ENCODE data around the gene CACNA2D4. TPM values are rescaled to one million over a fixed set of nuclear protein-coding genes. Genes with fewer than 3 reads are reported as not detected.
A peak's percentile ranks its signal among the peaks of the same experiment; 100 is the strongest.

Gene CACNA2D4
- total RNA-seq, 1 experiment from 2014 or later = 0.03 TPM

DNA sequence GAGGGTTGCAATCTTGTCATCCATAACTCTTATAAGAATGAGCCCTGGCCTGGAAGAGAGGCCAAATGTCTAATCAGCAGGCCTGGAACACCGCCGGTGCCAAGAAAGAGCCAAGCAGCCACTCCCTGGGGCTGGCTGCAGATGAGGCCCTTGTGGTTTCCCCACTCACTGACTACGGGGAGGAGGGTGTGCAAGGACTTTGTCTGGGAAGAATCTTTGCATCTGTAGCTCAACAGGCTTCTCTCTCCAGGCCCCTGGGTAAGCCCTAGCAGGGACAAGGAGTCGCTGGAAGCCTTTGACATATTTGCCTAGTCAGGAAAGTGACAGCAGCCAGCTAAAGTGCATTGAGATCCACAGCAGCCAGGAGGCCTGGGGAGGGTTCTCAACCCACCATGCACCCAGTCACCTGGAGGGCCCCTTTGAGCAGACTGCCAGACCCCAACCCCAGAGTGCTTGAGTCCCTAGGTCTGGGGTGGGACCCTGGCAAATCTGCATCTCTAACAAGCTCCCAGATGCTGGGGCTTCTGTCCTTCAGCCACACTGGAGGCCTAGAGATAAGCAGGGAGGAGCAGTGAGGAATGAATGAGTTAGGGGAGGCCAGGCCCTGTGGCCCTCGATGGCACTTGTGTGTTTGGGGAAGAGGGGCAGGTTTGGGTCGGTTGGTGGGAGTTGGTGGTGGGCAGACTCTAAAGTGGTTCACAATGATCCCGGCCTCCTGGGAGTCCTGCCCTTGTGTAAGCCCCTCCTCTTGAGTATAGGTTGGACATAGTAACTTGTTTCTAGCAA is 112.0 kb downstream of the CACNA2D4 start:
- H3K27me3 ChIP-seq (ENCODE audit: control insufficient read depth, insufficient read depth, low read length) = no peaks in the 10 kb centered on the region
- no peaks in the 10 kb centered on the region for H3K36me3 ChIP-seq (replicated peaks; ENCODE audit: control insufficient read depth, insufficient read depth, low read length)
- H3K4me3 ChIP-seq (ENCODE audit: insufficient read depth, low read depth, low read length) = no peak overlapping the region
- DNase-seq = peak; percentile 21

DNA sequence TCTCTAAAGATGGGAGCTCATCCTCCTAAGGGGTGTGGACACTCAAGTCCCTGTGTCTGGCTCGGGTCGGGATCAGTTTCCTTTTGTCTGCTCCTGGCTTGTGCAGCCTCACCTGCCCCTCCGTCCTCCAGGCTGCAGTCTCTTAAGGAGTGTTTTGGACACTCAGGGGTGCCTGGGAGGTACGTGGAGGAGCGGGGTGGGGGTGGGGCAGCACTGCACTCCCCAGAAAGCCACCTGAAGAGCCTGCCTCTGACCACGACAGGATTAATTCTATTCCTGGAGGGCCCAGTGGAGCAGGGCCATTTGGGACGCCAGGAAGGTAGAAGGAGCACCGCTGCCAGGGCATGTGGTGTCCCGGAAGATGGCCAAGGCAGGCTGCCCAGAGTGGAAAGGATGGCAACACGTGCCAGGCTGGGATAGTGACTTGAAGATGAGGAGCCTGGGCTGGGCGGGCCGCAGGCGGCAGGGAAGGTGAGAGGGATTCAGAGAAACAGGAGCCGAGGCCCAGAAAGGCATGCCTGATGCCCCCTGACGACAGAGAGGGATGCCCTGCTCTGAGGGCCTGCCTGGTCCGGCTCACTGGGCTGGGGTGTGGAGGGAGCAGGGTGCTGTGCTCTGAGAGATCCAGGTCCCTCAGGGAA is 112.9 kb downstream of the CACNA2D4 start:
- DNase-seq = peak; percentile 41
- no peaks in the 10 kb centered on the region for H3K36me3 ChIP-seq (replicated peaks; ENCODE audit: control insufficient read depth, insufficient read depth, low read length)
- H3K4me3 ChIP-seq (ENCODE audit: insufficient read depth, low read depth, low read length) = no peak overlapping the region
- H3K27me3 ChIP-seq (ENCODE audit: control insufficient read depth, insufficient read depth, low read length) = no peaks in the 10 kb centered on the region

DNA sequence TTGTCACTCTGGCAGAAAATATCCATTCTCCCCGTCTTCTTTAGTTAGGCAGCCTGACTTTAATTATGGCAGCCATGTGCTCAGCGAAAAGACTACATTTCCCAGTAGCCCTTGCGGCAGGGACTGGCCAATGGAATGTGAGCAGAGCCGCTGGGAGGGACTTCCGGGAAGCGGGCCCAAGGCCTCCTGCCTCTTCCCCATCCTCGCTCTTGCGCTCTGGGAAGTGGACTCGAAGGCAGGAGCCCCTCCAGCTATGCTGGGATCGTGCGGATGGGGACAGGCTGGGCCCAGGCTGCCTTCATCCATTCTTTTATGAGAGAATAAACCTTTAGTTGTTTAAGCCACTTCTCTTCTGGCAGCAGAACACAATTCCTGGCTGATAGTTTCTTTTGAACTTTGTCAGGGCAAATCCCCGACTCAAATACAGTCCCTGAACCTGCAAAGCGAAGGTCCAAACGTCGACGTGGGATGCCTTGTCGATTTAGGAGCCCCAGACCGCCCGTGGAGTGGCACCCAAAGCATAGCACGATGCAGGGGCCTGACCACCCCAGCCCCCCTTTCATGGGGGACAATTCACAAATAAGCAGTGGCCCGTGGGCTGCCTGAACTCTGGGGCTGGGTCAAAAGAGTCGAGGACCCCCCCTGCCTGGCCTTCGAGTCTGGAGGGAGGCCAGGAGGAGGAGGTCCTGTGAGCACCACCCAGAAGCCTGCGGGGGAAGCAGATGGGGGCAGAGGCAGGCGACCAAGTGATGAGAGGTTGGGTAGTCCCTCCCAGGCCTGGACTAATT is 113.7 kb downstream of the CACNA2D4 start:
- DNase-seq = peak; percentile 97
- H3K36me3 ChIP-seq (replicated peaks; ENCODE audit: control insufficient read depth, insufficient read depth, low read length) = no peaks in the 10 kb centered on the region
- no peak overlapping the region for H3K4me3 ChIP-seq (ENCODE audit: insufficient read depth, low read depth, low read length)
- H3K27me3 ChIP-seq (ENCODE audit: control insufficient read depth, insufficient read depth, low read length) = no peaks in the 10 kb centered on the region

DNA sequence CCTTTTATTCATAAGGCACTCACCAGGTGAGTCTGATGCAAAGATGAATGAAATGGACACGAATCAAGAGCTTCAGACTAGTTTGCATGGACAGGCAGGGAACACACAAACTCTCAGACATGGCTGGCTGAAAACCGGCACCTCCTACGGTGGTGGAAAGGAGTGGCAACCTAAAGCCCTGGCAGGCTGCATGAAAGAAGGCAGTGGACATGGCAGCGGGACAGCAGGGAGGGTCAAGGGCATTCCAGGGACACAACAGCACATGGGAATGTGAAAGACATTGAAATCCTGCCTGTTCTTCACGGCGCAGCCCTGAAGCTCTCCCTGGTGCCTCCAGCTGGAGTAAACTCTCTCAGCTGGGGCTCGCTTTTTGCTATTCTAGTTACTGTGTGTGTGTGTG is 114.7 kb downstream of the CACNA2D4 start:
- Histone ChIP-seq H3K36me3 (replicated peaks; ENCODE audit: control insufficient read depth, insufficient read depth, low read length) (no peaks in the 10 kb centered on the region), H3K4me3 (ENCODE audit: insufficient read depth, low read depth, low read length) (no peak overlapping the region), H3K27me3 (ENCODE audit: control insufficient read depth, insufficient read depth, low read length) (no peaks in the 10 kb centered on the region)
- peak; percentile 29 for DNase-seq

DNA sequence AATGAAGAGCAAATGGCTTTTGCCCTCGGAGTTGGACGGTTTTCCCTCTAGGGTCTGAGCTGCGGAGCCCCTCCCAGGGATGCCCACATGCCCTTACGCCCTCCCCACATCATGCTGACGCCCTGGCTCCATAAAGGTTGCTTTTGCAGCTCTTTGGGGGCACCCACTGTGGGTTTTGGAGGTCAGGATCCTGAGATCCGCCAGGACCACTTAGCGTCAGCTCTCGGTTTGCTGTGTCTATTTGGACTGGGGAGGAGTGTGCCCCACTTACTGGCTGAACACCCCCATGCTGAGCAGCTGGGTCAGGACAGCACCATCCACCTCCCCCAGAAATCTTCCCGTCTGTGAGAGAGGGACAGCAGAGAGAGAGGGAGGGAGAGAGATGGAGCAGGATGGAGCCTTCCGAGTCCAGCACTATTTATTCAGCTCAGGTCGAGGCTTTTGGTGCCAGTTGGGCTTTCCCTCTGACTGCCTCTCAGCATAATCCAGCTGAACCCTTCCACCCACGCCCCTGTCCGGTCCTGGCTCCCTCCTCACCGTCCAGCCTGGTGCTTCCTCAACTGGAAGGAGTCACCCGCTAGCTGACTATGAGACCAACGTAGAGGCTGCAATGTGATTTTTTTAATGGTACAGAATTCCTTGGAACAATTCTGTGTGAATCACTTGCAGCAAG is 117.0 kb downstream of the CACNA2D4 start:
- H3K4me3 ChIP-seq (ENCODE audit: insufficient read depth, low read depth, low read length) = no peak overlapping the region
- H3K36me3 ChIP-seq (replicated peaks; ENCODE audit: control insufficient read depth, insufficient read depth, low read length) = no peaks in the 10 kb centered on the region
- H3K27me3 ChIP-seq (ENCODE audit: control insufficient read depth, insufficient read depth, low read length) = peaks cover 1% of the 10 kb centered on the region
- DNase-seq = peak; percentile 27

DNA sequence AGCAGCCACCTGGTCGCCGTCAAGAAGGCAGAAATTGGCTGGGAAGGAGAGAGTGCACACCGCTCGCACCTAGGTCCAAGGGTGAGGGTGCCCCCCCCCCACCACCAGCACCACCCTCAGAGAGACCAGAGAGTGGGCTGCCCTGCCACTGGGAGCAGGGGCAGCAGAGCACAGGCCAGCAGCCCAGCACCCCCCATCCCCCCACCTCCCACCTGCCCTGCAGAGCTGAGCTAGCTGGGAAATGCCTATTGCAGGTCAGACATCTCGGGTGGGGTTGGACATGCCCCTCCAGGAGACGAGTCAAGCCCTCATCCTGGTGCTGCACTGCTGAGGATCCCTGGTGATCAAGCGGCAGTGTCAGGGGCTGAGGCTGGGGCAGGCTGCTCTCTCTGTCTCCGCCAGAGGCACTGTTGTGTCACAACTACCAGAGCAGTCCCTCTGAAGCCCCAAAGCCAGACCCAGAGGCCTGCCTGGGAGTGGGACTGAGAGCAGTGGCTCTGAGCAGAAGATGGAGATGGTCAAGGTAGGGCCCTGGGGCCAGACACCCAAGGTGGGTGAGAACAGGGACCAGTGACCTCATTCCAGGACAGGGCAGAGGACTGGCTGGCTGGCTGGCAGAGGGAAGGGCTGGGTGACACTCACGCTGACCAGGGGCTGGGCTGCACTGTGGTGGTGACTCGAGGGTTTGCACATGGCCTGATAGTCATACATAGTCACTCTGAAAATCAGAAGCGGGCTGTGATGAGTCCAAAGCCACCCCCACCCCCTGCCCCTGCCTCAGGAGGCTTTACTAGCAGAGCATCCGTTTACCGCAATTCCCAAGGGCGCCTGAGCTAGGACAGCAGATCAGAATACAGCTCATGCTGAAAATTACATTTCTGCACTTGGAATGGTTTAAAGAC is 117.8 kb downstream of the CACNA2D4 start:
- Histone ChIP-seq H3K4me3 (ENCODE audit: insufficient read depth, low read depth, low read length) (no peak overlapping the region), H3K36me3 (replicated peaks; ENCODE audit: control insufficient read depth, insufficient read depth, low read length) (no peaks in the 10 kb centered on the region), H3K27me3 (ENCODE audit: control insufficient read depth, insufficient read depth, low read length) (peaks cover 4% of the 10 kb centered on the region)
- DNase-seq = peak; percentile 82

DNA sequence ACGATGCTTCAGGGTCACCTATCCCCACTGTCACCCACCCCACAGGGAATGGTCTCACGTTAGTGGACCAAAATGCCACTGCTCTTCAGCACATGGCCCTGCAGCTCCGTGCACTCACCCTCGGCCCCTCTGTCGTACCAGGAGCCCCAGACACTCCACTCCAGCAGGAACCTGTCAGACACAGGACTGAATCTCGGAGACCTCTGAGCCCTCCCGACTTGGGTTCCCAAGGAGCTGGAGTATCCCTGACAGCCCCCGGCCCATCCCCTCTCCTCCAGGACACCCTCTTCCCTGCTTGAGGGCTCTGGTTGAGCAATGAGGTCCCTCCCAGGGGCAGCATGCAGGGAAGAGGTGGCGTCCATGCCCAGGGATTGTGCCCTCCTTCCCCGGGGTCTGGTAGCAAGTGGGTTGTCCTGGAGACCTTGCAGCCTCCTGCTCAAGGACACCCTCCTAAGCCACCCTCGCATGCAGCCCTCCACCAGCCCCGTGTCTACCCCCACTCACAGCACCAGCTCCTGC is 118.5 kb downstream of the CACNA2D4 start:
- peak; percentile 35 for DNase-seq
- H3K36me3 ChIP-seq (replicated peaks; ENCODE audit: control insufficient read depth, insufficient read depth, low read length) = no peaks in the 10 kb centered on the region
- peaks cover 4% of the 10 kb centered on the region for H3K27me3 ChIP-seq (ENCODE audit: control insufficient read depth, insufficient read depth, low read length)
- H3K4me3 ChIP-seq (ENCODE audit: insufficient read depth, low read depth, low read length) = no peak overlapping the region

DNA sequence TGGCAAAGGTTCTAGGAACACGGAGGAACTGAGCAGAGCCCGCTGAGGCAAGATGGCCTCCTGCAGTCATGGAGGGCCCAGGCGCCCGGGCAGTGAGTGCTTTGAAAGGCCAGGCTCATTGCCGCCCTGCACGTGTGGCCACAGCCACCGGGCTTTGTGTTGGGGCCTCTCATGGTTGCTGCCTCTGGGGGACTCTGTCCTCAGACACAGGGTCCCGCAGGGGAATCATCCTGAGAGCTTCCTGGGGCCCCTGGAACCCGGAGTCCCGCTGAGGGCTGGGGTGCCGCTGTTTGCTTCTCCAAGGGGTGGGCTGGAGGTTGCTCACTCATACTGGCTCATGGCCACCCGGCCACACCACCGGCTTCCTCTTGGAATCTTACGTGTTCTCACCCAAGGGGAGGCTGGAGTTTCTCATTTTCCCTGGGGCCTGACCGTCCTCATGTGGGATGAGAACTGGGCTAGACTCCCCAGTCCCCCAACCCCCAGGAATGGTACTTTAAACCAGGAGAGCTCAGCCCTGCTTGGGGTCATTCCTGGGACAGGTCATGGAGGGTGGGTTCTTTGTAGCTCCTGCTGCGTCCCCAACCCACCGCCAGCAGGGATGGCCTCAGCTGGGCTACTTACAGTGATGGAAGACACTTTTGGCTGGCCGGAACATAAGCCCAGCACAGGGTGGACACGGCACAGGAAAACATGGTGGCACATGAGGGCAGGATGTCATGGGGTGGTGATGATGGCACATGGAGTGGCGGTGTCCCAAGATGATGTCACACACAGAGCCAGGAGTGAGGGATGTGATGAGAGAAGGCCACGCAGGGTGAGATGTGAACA is 119.2 kb downstream of the CACNA2D4 start:
- peak; percentile 31 for DNase-seq
- Histone ChIP-seq H3K36me3 (replicated peaks; ENCODE audit: control insufficient read depth, insufficient read depth, low read length) (no peaks in the 10 kb centered on the region), H3K27me3 (ENCODE audit: control insufficient read depth, insufficient read depth, low read length) (peaks cover 4% of the 10 kb centered on the region), H3K4me3 (ENCODE audit: insufficient read depth, low read depth, low read length) (no peak overlapping the region)

DNA sequence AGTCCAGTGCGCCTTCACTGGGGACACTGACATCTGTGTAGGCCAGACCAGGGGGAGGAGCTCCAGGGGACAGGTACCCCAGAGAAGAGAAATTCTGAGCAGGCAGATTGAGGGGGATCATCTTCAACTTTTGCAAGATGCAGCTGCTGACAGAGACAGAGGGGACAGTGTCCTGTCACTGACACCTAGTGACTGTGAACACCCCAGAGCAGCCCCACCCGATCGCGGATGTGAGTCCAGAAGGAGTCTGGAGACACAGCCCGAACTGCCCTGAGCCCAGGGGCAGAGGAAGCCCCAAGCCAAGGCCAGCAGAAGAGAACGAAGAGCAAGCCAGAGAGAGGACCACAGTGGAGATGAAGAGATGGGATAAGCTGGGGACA is 119.8 kb downstream of the CACNA2D4 start:
- Histone ChIP-seq H3K36me3 (replicated peaks; ENCODE audit: control insufficient read depth, insufficient read depth, low read length) (no peaks in the 10 kb centered on the region), H3K27me3 (ENCODE audit: control insufficient read depth, insufficient read depth, low read length) (peaks cover 4% of the 10 kb centered on the region), H3K4me3 (ENCODE audit: insufficient read depth, low read depth, low read length) (no peak overlapping the region)
- no peak for DNase-seq

DNA sequence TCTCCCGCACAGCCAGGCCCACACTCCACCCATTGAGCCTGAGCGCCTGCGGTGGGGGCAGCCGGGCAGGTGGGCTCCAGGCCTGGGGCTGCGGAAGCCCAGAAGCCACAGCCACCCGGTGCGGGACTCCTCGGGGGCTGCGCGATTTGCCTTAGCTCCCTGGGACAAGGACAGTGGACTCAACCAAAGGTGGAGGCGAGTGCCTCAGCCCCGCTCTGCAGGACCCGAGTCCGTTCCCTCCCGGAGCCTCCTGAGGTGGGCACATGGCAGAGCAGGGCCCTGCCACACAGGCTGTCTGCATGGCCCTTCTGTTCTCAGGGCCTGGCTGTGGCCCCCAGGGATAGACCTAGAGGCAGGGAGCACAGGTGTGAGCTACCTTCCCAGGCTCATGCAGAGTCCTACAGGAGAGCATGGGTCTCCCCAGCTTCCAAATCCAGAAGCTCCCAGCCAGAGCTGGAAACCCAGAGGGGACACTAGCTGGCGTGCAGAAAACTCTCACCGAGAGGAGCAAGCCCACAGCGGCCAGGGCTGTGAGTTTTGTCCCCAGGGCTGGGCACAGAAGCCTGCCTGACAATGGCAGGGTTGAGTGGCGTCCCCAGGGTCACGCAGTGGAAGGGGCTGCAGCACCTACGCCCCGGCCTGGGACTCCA is 120.3 kb downstream of the CACNA2D4 start:
- Histone ChIP-seq H3K4me3 (ENCODE audit: insufficient read depth, low read depth, low read length) (no peak overlapping the region), H3K36me3 (replicated peaks; ENCODE audit: control insufficient read depth, insufficient read depth, low read length) (no peaks in the 10 kb centered on the region), H3K27me3 (ENCODE audit: control insufficient read depth, insufficient read depth, low read length) (peaks cover 4% of the 10 kb centered on the region)
- DNase-seq = peak; percentile 27

DNA sequence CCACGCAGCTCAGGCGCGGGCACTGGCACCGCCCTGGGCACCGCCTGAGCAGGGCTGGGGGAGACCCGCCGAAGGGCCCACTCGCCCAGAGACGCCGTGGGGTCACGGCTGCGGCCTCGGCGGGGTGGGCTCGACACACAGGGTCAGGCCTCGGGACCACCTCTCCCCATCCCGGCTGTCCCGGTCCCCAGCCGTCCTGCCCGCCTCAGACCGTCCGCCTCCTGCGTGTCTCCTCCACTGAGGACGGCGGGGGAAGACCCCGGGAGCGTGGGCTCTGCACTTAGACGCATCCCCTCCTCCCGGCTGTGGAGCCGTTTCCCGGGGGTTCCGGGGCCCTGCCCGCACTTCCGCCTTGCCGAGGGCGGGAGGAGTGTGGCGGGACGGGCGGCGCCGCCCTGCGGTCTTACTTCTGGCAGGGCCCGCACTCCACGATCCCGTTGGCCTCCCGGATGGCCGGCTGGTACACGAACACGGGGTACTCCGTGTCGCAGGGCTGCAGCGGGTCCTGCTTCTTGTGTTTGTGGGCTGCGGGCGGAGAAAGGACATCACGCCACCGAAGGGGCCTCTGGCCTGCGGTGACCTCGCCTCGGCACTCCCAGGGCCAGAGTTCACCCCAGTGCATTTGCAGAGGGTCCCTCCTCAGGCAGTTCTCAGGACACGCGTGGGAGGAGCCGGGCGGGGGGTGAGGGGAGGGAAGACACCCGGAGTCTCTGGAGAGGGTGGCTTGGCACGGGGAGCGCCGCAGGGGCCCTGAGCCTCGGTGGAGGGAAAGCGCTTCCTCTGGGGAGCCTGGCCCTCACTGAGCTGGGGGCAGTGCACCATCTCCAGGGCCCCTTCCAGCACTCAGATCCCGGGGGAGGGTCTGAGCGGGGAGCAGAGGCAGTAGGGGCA is 121.2 kb downstream of the CACNA2D4 start:
- Histone ChIP-seq H3K4me3 (ENCODE audit: insufficient read depth, low read depth, low read length) (peak overlapping the region; percentile 51), H3K27me3 (ENCODE audit: control insufficient read depth, insufficient read depth, low read length) (peaks cover 4% of the 10 kb centered on the region), H3K36me3 (replicated peaks; ENCODE audit: control insufficient read depth, insufficient read depth, low read length) (no peaks in the 10 kb centered on the region)
- peak; percentile 69 for DNase-seq

DNA sequence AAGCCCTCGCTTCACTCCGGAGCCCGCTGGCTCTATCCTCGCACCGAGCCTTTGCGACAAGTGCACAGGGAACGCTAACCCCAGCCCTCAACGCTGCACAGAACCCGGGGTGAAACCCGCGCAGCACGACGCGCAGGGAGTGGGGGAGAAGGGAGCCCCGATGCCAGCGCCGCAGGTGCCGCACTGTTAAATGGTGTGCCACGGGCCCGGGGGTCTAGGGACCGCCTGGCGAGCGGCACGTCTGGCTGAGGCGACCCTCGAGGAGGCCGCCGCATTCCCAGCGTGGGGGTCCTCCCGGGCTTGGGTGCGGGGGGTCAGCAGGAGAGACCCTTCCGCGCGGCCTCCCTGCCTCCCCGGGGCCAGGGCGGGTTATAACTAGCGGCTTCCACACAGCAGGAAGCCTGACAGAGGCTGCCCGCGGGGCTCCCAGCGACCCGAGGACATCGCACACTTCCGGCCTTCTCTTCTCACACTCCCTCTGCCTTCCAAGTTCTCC is 121.9 kb downstream of the CACNA2D4 start:
- Histone ChIP-seq H3K36me3 (replicated peaks; ENCODE audit: control insufficient read depth, insufficient read depth, low read length) (no peaks in the 10 kb centered on the region), H3K27me3 (ENCODE audit: control insufficient read depth, insufficient read depth, low read length) (peaks cover 4% of the 10 kb centered on the region), H3K4me3 (ENCODE audit: insufficient read depth, low read depth, low read length) (peak overlapping the region; percentile 51)
- peak; percentile 67 for DNase-seq

All from H7 (cell line).